IPS-18a (cell line): ENCODE data around the gene CEP72.
"Not testable (repeated sequence)": the region's sequence is repeated elsewhere in the genome, so short reads cannot be mapped to it uniquely, and the experiment has no call there.

Experiments
- H3K27ac ChIP-seq: one replicate; pipeline ENCODE4 v1.5.1; 2013; ENCODE audit warnings: low read length
- H3K27me3 ChIP-seq: one replicate; pipeline ENCODE4 v1.6.1; 2013; ENCODE audit warnings: mild to moderate bottlenecking, low read length; ENCODE audit not compliant: control insufficient read depth, insufficient read depth
- H3K36me3 ChIP-seq: one replicate; pipeline ENCODE4 v1.6.1; 2013; ENCODE audit warnings: low read depth, low read length; ENCODE audit not compliant: control insufficient read depth
- H3K4me1 ChIP-seq: one replicate; pipeline ENCODE4 v1.6.1; 2013; ENCODE audit warnings: low read depth, low read length; ENCODE audit not compliant: control insufficient read depth
- H3K4me3 ChIP-seq: one replicate; pipeline ENCODE4 v1.5.1; 2013; ENCODE audit warnings: low read length
- H3K9ac ChIP-seq: one replicate; pipeline ENCODE4 v1.6.1; 2013; ENCODE audit warnings: mild to moderate bottlenecking, low read length, moderate library complexity
- H3K9me3 ChIP-seq: one replicate; pipeline ENCODE4 v1.6.1; 2013; ENCODE audit warnings: low read depth, low read length; ENCODE audit not compliant: control insufficient read depth

CEP72 gene

GRCh38 chr5:572398-573019, 39.6 kb upstream of the CEP72 start:
- no peaks in the 10 kb centered on the region for H3K9me3 ChIP-seq
- H3K27ac ChIP-seq, result no peak overlapping the region
- no peaks in the 10 kb centered on the region for H3K4me1 ChIP-seq
- H3K36me3 ChIP-seq, result no peaks in the 10 kb centered on the region
- H3K9ac ChIP-seq, result no peak overlapping the region
- H3K4me3 ChIP-seq, result no peak overlapping the region
- no peaks in the 10 kb centered on the region for H3K27me3 ChIP-seq

- H3K9me3 ChIP-seq, result no peaks in the 10 kb centered on the region
- H3K9ac ChIP-seq, result no peak overlapping the region
- H3K27ac ChIP-seq, result no peak overlapping the region
- no peak overlapping the region for H3K4me3 ChIP-seq
- no peaks in the 10 kb centered on the region for H3K4me1 ChIP-seq
- no peaks in the 10 kb centered on the region for H3K27me3 ChIP-seq
- no peaks in the 10 kb centered on the region for H3K36me3 ChIP-seq
Observed at GRCh38 chr5:573206-573605, 38.9 kb upstream of the CEP72 start.

- Histone ChIP-seq H3K4me3 (no peak overlapping the region), H3K9ac (no peak overlapping the region), H3K36me3 (no peaks in the 10 kb centered on the region), H3K27me3 (no peaks in the 10 kb centered on the region), H3K9me3 (no peaks in the 10 kb centered on the region), H3K27ac (no peak overlapping the region), H3K4me1 (no peaks in the 10 kb centered on the region)
Observed at GRCh38 chr5:573976-574375, 38.2 kb upstream of the CEP72 start.

DNA sequence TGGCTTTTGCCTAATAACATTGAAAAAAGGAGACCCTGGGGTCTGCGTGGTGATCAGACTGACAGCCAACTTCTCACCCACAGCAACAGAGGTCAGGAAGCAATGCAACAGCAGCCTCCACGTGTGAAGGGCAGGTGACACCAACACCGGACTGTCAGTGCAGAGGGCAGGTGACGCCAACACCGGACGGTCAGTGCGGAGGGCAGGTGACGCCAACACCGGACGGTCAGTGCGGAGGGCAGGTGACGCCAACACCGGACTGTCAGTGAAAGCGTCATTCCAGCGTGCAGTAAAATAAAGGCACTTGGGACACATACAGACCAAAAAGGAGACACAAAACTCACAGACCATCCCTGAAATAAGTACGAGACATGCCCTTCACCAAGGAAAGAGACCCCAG, 37.2 kb upstream of the CEP72 start:
- Histone ChIP-seq H3K36me3 (no peaks in the 10 kb centered on the region), H3K27ac (no peak overlapping the region), H3K9ac (no peak overlapping the region), H3K27me3 (no peaks in the 10 kb centered on the region), H3K4me3 (no peak overlapping the region), H3K4me1 (no peaks in the 10 kb centered on the region), H3K9me3 (no peaks in the 10 kb centered on the region)

DNA sequence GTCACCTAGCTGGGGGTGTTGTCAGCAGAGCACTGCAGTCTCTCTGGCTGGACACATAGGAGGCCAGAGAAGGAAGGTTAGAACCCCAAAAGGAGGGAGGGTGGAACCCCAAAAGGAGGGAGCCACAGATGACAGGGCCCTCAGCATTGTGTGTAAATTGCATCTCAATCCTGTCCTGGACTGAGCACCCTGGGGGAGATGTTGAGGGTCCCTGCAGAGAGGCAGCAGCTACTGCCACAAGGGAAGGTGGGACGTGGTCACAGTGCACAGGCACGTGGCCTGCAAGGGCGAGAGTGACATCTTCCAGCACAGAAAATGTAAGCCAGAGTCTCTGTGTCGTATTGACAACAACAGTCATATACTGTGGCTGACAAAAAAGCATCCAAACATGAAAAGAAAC, 36.5 kb upstream of the CEP72 start:
- peaks cover 3% of the 10 kb centered on the region for H3K27me3 ChIP-seq
- H3K27ac ChIP-seq, result no peak overlapping the region
- peaks cover 4% of the 10 kb centered on the region for H3K4me1 ChIP-seq
- no peaks in the 10 kb centered on the region for H3K36me3 ChIP-seq
- H3K9ac ChIP-seq, result no peak overlapping the region
- no peak overlapping the region for H3K4me3 ChIP-seq
- H3K9me3 ChIP-seq, result no peaks in the 10 kb centered on the region

DNA sequence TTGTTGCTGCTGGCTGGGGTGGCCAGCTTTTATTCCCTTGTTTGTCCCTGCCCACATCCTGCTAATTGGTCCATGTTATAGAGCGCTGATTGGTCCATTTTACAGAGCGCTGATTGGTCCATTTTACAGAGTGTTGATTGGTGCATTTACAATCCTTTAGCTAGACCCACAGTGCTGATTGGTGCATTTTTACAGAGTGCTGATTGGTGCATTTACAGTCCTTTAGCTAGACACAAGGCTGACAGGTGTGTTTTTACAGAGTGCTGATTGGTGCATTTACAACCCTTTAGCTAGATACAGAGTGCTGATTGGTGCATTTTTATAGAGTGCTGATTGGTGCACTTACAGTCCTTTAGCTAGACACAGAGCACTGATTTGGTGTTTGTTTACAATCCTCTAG, 34.9 kb upstream of the CEP72 start:
- not testable (repeated sequence) for H3K27ac ChIP-seq, H3K9me3 ChIP-seq, H3K4me3 ChIP-seq, H3K36me3 ChIP-seq, H3K9ac ChIP-seq, H3K4me1 ChIP-seq
- H3K27me3 ChIP-seq, result peaks cover 10% of the 10 kb centered on the region

DNA sequence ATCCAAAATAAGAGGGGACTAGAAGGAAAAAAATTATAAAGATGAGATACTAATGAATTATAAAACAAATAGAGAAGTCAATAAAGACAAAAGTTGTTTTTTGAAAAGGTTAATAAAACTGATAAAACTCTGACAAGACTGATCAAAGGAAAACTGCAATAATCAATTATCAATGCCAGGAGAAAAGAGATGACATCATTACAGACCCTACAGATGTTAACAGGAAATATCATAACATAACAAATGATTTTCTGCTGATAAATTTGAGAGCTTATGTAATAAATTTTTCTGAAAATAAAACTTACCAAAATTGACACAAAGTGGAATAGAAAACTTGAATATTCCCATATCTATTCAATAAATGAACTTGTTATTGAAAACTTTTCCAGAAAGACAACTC, 34.3 kb upstream of the CEP72 start:
- Histone ChIP-seq H3K27ac (no peak overlapping the region), H3K9me3 (no peaks in the 10 kb centered on the region), H3K27me3 (peaks cover 10% of the 10 kb centered on the region), H3K4me1 (peaks cover 4% of the 10 kb centered on the region), H3K36me3 (no peaks in the 10 kb centered on the region), H3K9ac (no peak overlapping the region), H3K4me3 (no peak overlapping the region)

- H3K4me1 ChIP-seq, result peaks cover 4% of the 10 kb centered on the region
- H3K9ac ChIP-seq, result no peak overlapping the region
- H3K27me3 ChIP-seq, result peaks cover 10% of the 10 kb centered on the region
- no peak overlapping the region for H3K27ac ChIP-seq
- no peak overlapping the region for H3K4me3 ChIP-seq
- no peaks in the 10 kb centered on the region for H3K9me3 ChIP-seq
- H3K36me3 ChIP-seq, result no peaks in the 10 kb centered on the region
Observed at GRCh38 chr5:579211-579610, 32.9 kb upstream of the CEP72 start.

- Histone ChIP-seq H3K4me3 (no peak overlapping the region), H3K4me1 (peaks cover 4% of the 10 kb centered on the region), H3K27ac (no peak overlapping the region), H3K36me3 (no peaks in the 10 kb centered on the region), H3K9me3 (no peaks in the 10 kb centered on the region), H3K9ac (no peak overlapping the region), H3K27me3 (peaks cover 10% of the 10 kb centered on the region)
Observed at GRCh38 chr5:579746-580366, 32.3 kb upstream of the CEP72 start.

DNA sequence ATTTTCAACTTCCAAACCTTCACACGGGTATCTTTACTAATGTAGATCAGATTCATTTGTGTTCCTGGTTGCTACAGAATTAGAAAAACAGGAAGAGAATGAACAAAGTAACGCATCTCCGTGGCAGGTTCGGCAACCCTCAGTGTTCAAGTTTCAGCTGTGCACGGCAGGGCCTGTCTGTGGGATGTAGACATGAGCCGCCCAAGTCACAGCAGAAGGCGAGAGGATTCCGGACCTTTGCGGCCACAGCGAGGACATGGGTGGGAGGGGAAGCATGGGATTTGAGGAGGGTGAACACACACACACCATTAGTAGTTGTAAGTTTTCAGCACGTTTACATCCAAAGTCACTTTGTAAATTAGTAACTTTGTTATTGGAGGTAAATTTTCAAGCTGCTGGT, 31.7 kb upstream of the CEP72 start:
- Histone ChIP-seq H3K27me3 (peaks cover 10% of the 10 kb centered on the region), H3K4me3 (no peak overlapping the region), H3K9me3 (no peaks in the 10 kb centered on the region)

DNA sequence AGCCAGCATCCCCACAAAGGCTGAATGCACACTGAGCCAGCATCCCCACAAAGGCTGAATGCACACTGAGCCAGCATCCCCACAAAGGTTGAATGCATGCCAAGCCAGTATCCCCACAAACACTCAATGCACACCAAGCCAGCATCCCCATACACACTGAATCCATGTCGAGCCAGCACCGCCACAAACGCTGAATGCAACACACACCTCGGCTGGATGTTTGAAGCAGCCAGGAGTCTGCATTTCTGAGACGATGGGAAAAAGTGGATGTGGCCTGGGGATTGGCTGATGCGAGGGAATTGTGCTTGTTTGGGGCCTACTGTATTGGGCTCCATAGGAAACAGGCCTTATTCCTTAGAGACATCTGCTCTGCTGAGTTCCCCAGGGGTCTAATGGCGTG, 30.9 kb upstream of the CEP72 start:
- no peaks in the 10 kb centered on the region for H3K36me3 ChIP-seq
- peaks cover 10% of the 10 kb centered on the region for H3K27me3 ChIP-seq

More for the DNA sequence above, 31.7 kb upstream of the CEP72 start:
- no peaks in the 10 kb centered on the region for H3K36me3 ChIP-seq
- H3K4me1 ChIP-seq, result peaks cover 4% of the 10 kb centered on the region
- no peak overlapping the region for H3K9ac ChIP-seq
- no peak overlapping the region for H3K27ac ChIP-seq

GRCh38 chr5:581941-582340, 30.2 kb upstream of the CEP72 start:
- peaks cover 4% of the 10 kb centered on the region for H3K4me1 ChIP-seq
- no peak overlapping the region for H3K9ac ChIP-seq
- H3K36me3 ChIP-seq, result no peaks in the 10 kb centered on the region
- H3K27ac ChIP-seq, result no peak overlapping the region
- H3K9me3 ChIP-seq, result no peaks in the 10 kb centered on the region
- H3K4me3 ChIP-seq, result no peak overlapping the region
- peaks cover 10% of the 10 kb centered on the region for H3K27me3 ChIP-seq

More for the DNA sequence above, 30.9 kb upstream of the CEP72 start:
- Histone ChIP-seq H3K9ac (no peak overlapping the region), H3K4me3 (no peak overlapping the region), H3K27ac (no peak overlapping the region), H3K9me3 (no peaks in the 10 kb centered on the region), H3K4me1 (peaks cover 4% of the 10 kb centered on the region)
